CD1c-positive myeloid dendritic cell (primary cell): Measurements from ENCODE around the gene CERKL.

Experiments
- DNase-seq: peaks from one replicate; pipeline ENCODE4 v3.0.0-alpha.2; 2016; ENCODE audit errors: extremely low spot score

CERKL gene

GRCh38 chr2:181576431-181576830, 80.5 kb downstream of the CERKL start:
- DNase-seq: no peak

GRCh38 chr2:181575650-181576025, 81.3 kb downstream of the CERKL start:
- DNase-seq: no peak

GRCh38 chr2:181575024-181575649, 81.8 kb downstream of the CERKL start:
- DNase-seq: no peak

- no peak for DNase-seq
Observed at GRCh38 chr2:181574321-181574720, 82.6 kb downstream of the CERKL start.

- peak; percentile 38 for DNase-seq
Observed at GRCh38 chr2:181573140-181573736, 83.7 kb downstream of the CERKL start.

- DNase-seq: no peak
Observed at GRCh38 chr2:181570833-181571661, 85.9 kb downstream of the CERKL start.

- no peak for DNase-seq
Observed at GRCh38 chr2:181570059-181570458, 86.8 kb downstream of the CERKL start.

GRCh38 chr2:181566334-181567032, 90.4 kb downstream of the CERKL start:
- DNase-seq: no peak

- no peak for DNase-seq
Observed at GRCh38 chr2:181563101-181563692, 93.7 kb downstream of the CERKL start.

- no peak for DNase-seq
Observed at GRCh38 chr2:181558371-181558770, 98.5 kb downstream of the CERKL start.

GRCh38 chr2:181554061-181554830, 102.7 kb downstream of the CERKL start:
- no peak for DNase-seq

GRCh38 chr2:181553244-181553643, 103.7 kb downstream of the CERKL start:
- no peak for DNase-seq

GRCh38 chr2:181552808-181553207, 104.1 kb downstream of the CERKL start:
- DNase-seq: no peak

- no peak for DNase-seq
Observed at GRCh38 chr2:181546086-181546485, 110.8 kb downstream of the CERKL start.

- no peak for DNase-seq
Observed at GRCh38 chr2:181542170-181542569, 114.7 kb downstream of the CERKL start.

- no peak for DNase-seq
Observed at GRCh38 chr2:181540421-181540820, 116.5 kb downstream of the CERKL start.

- no peak for DNase-seq
Observed at GRCh38 chr2:181536730-181537129, 120.2 kb downstream of the CERKL start.

GRCh38 chr2:181528441-181528840, 128.5 kb downstream of the CERKL start:
- no peak for DNase-seq

GRCh38 chr2:181527058-181527457, 129.8 kb downstream of the CERKL start:
- DNase-seq: no peak

- DNase-seq: no peak
Observed at GRCh38 chr2:181526014-181526413, 130.9 kb downstream of the CERKL start.

GRCh38 chr2:181523756-181524155, 133.1 kb downstream of the CERKL start:
- no peak for DNase-seq
